Esophagus squamous epithelium (tissue), 4 donors: ENCODE results near the gene KRTAP3-2.

ENCODE experiments used
- CTCF ChIP-seq, 6 experiments: fragments of 450-650 bp in 4 of 6; fragments of 200-600 bp in 2 of 6; sonication (generic) in 2 of 6; IDR thresholded peaks; one replicate each; pipeline ENCODE4 v1.5.1; 2016 to 2019; ENCODE audit warnings: antibody characterized with exemption in 6 of 6, mild to moderate bottlenecking in 4 of 6, moderate library complexity in 4 of 6
- POLR2A ChIP-seq, 4 donors: fragments of 450-650 bp; IDR thresholded peaks; one replicate each; pipeline ENCODE4 v1.6.1; 2017; ENCODE audit warnings: antibody characterized with exemption in 4 of 4, mild to moderate bottlenecking in 4 of 4, moderate library complexity in 3 of 4

DNA sequence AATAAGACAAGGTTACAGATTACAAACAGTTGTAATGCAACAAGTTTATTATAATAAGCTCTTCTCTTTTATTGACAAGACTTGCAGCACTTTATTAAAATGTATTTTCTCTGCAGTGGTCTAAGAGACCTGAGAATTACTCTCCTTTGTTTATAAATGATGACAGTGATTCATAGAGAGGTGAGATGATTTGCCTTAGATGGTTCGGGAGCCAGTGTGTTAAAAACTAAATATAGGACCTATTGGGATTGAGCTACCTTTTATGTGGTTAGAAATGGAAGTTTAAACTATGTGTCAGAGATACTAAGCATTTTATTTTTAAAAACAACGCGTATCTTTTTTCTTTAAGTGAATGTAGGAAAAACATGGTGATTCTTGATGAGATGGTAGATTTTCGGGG lies 2.9 kb downstream of the KRTAP3-2 start:
- TF ChIP-seq CTCF (IDR thresholded peaks at IDR 0.05) (no peak), POLR2A (IDR thresholded peaks at IDR 0.05) (no peak)
